HepG2 (cell line): Measurements from ENCODE around the gene EEPD1. TPM values are rescaled to one million over a fixed set of nuclear protein-coding genes. Genes with fewer than 3 reads are reported as not detected.

Experiments
- ATAC-seq: fragments of 200-7000 bp; cut with Tn5 transposase; 3 replicates; pipeline ENCODE4 v1.9.1; 2020; ENCODE audit warnings: mild to moderate bottlenecking, moderate library complexity
- BruUV-seq: library from RNA; stranded (reverse); fragments of 400-500 nt; replicated peaks from 2 replicates; lab custom pipeline; 2021; lab: Mats Ljungman, UMichigan
- CTCF ChIA-PET: fragments of 300-600 bp; formaldehyde crosslinking; extraction: SDS; loops from one replicate; lab custom pipeline; 2021; ENCODE audit warnings: low total read pairs, inconsistent platforms, low intra/inter-chr PET ratio; lab: Yijun Ruan, JAX
- POLR2A ChIA-PET: fragments of 350-600 bp; sonication (Branson Sonifier 250); formaldehyde crosslinking; loops from one replicate; lab custom pipeline; 2020; ENCODE audit warnings: antibody characterized with exemption, inconsistent platforms; lab: Yijun Ruan, JAX
- DNase-seq: peaks from one replicate; pipeline ENCODE4 v3.0.0-alpha.2; 2015; ENCODE audit warnings: low spot score
- FAIRE-seq: peaks from 3 replicates; lab custom pipeline; 2011; peaks lifted over from hg19 to GRCh38; lab: Jason Lieb, UNC
- H2AFZ ChIP-seq: one replicate; pipeline ENCODE4 v1.6.1; 2011; ENCODE audit warnings: low read length, inconsistent platforms
- H3K27ac ChIP-seq: fragments of 300-600 bp; 3 replicates; pipeline ENCODE4 v1.8.0; 2011; ENCODE audit warnings: mixed run types, mild to moderate bottlenecking, mixed read lengths, low read length, inconsistent platforms; ENCODE audit not compliant: insufficient read depth; ENCODE audit errors: extremely low read length
- H3K27me3 ChIP-seq, 2 experiments: fragments of 200-600 bp in 1 of 2; 2 replicates in 1 of 2; 3 replicates in 1 of 2; pipeline versions ENCODE4 v1.6.0 to v1.8.0; 2011; ENCODE audit warnings: low read length in 2 of 2, mild to moderate bottlenecking in 2 of 2, moderate library complexity in 2 of 2, inconsistent platforms in 1 of 2; ENCODE audit not compliant: insufficient read depth in 2 of 2, control insufficient read depth in 1 of 2
- H3K36me3 ChIP-seq, 2 experiments: fragments of 200-600 bp in 1 of 2; replicated peaks in 1 of 2; 2 replicates in 1 of 2; 3 replicates in 1 of 2; pipeline versions ENCODE4 v1.5.1 to v1.8.0; 2011; ENCODE audit warnings: low read length in 2 of 2, inconsistent platforms in 1 of 2; ENCODE audit not compliant: insufficient read depth in 2 of 2, control insufficient read depth in 1 of 2
- H3K4me1 ChIP-seq: 2 replicates; pipeline ENCODE4 v1.5.1; 2012; ENCODE audit warnings: low read length, inconsistent platforms; ENCODE audit not compliant: insufficient read depth
- H3K4me2 ChIP-seq: 2 replicates; pipeline ENCODE4 v1.6.0; 2011; ENCODE audit warnings: low read depth, low read length, inconsistent platforms
- H3K4me3 ChIP-seq, 3 experiments: fragments of 200-600 bp in 1 of 3; sonication (generic), shearing (Covaris generic) in 1 of 3; replicated peaks in 1 of 3; 2 replicates each; pipeline ENCODE4 v1.5.1; 2011 to 2016; ENCODE audit warnings: low read length in 3 of 3, inconsistent platforms in 2 of 3, low read depth in 2 of 3, mild to moderate bottlenecking in 2 of 3, control low read depth in 1 of 3, mixed read lengths in 1 of 3; ENCODE audit not compliant: insufficient read depth in 1 of 3
- H3K79me2 ChIP-seq: one replicate; pipeline ENCODE4 v1.6.1; 2011; ENCODE audit warnings: low read length, inconsistent platforms; ENCODE audit not compliant: insufficient read depth
- H3K9ac ChIP-seq: 2 replicates; pipeline ENCODE4 v1.6.0; 2011; ENCODE audit warnings: mild to moderate bottlenecking, low read depth, low read length, inconsistent platforms; ENCODE audit not compliant: insufficient read depth
- H3K9me3 ChIP-seq: 2 replicates; pipeline ENCODE4 v1.5.1; 2012; ENCODE audit warnings: mild to moderate bottlenecking, low read length
- H4K20me1 ChIP-seq: 2 replicates; pipeline ENCODE4 v1.6.0; 2011; ENCODE audit warnings: inconsistent platforms, mild to moderate bottlenecking, low read length, moderate library complexity; ENCODE audit not compliant: insufficient read depth
- HNF4A ChIP-seq: sonication (generic); formaldehyde crosslinking; IDR thresholded peaks from 2 replicates; pipeline ENCODE4 v1.4.0; 2020; ENCODE audit warnings: missing genetic modification reagents
- KLF9 ChIP-seq: IDR thresholded peaks from 2 replicates; pipeline ENCODE4 v1.6.1; 2016; ENCODE audit warnings: low read depth
- ZNF605 ChIP-seq: sonication (generic); formaldehyde crosslinking; IDR thresholded peaks from 2 replicates; pipeline ENCODE4 v1.8.0; 2022; ENCODE audit warnings: mild to moderate bottlenecking, missing genetic modification reagents
- ZNF687 ChIP-seq: sonication (generic); formaldehyde crosslinking; IDR thresholded peaks from 2 replicates; pipeline ENCODE4 v1.5.1; 2020; ENCODE audit warnings: mild to moderate bottlenecking, missing genetic modification reagents, moderate library complexity
- WGBS: methylation state at CpG from one replicate; pipeline ENCODE4 v1.1.6; 2017; ENCODE audit warnings: low lambda C conversion rate; 5-methylcytosine and 5-hydroxymethylcytosine counted together
- in situ Hi-C: cut with HindIII; loops from 2 replicates; pipeline ENCODE4 v1.10.0; 2017; ENCODE audit warnings: low pct_unique_long_range_greater_than_20kb; ENCODE audit not compliant: extremely low pct_ligation_motif_present
- intact Hi-C: fragments of 100-400 bp; cut with micrococcal nuclease; formaldehyde crosslinking; loops from one replicate; pipeline ENCODE4 v1.10.0; 2022; ENCODE audit not compliant: unreplicated experiment
- polyA plus RNA-seq, 8 experiments: library from polyadenylated mRNA; depleted of rRNA in 3 of 8; stranded (reverse) in 7 of 8; unstranded in 1 of 8; fragments of >200 nt; fragmentation: Illumina TruSeq in 4 of 8; extraction: Trizol in 4 of 8; gene quantifications; 2 replicates each; pipeline versions ENCODE4 v1.2.1 to v1.2.3, GENCODE V29; 2011 to 2016; ENCODE audit warnings: low read depth in 4 of 8, missing spikeins in 1 of 8, mixed read lengths in 1 of 8; ENCODE audit not compliant: insufficient read depth in 1 of 8
- total RNA-seq, 5 experiments: library from RNA; depleted of rRNA; stranded (reverse); fragments of >200 nt; fragmentation: Illumina TruSeq; extraction: Trizol; gene quantifications; 2 replicates each; pipeline ENCODE4 v1.2.3, GENCODE V29; 2016; ENCODE audit warnings: low read depth in 1 of 5
- TF ChIP-seq, protein P1 (sequence below): sonication (generic); formaldehyde crosslinking; conservative IDR thresholded peaks from 2 replicates; pipeline ENCODE4 v1.8.0; 2022; ENCODE audit warnings: mild to moderate bottlenecking, moderate library complexity, missing genetic modification reagents
- TF ChIP-seq, protein P2 (sequence below): IDR thresholded peaks from 2 replicates; pipeline ENCODE4 v1.6.1; 2012; ENCODE audit warnings: inconsistent platforms
- TF ChIP-seq, protein P3 (sequence below): IDR thresholded peaks from 2 replicates; pipeline ENCODE4 v1.6.1; 2012; ENCODE audit warnings: low read depth, low read length, improper control_type of control experiment
- TF ChIP-seq, protein P4 (sequence below): sonication (generic); formaldehyde crosslinking; IDR thresholded peaks from 2 replicates; pipeline ENCODE4 v1.4.0; 2020; ENCODE audit warnings: missing genetic modification reagents

The EEPD1 gene
- total and polyA plus RNA-seq, 2 of the 13 experiments (the other 11 are each of a cell fraction or from before 2014, with no cell fraction given), result 10.1 to 16.4 TPM

- TF ChIP-seq, protein P1, sequence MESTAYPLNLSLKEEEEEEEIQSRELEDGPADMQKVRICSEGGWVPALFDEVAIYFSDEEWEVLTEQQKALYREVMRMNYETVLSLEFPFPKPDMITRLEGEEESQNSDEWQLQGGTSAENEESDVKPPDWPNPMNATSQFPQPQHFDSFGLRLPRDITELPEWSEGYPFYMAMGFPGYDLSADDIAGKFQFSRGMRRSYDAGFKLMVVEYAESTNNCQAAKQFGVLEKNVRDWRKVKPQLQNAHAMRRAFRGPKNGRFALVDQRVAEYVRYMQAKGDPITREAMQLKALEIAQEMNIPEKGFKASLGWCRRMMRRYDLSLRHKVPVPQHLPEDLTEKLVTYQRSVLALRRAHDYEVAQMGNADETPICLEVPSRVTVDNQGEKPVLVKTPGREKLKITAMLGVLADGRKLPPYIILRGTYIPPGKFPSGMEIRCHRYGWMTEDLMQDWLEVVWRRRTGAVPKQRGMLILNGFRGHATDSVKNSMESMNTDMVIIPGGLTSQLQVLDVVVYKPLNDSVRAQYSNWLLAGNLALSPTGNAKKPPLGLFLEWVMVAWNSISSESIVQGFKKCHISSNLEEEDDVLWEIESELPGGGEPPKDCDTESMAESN (CRISPR knock-in tag), result no peak
- TF ChIP-seq, protein P2, sequence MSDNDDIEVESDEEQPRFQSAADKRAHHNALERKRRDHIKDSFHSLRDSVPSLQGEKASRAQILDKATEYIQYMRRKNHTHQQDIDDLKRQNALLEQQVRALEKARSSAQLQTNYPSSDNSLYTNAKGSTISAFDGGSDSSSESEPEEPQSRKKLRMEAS, result no peak
These were observed 125.6 kb downstream of the EEPD1 start (continued) for GRCh38 chr7:36278620-36279172.

GRCh38 chr7:36279200-36279925 lies 126.3 kb downstream of the EEPD1 start:
- Histone ChIP-seq H3K4me1 (peaks cover 86% of the 10 kb centered on the region), H3K9me3 (no peaks in the 10 kb centered on the region), H2AFZ (no peak overlapping the region), H3K9ac (no peak overlapping the region), H3K27me3 (no peaks in the 10 kb centered on the region), H3K36me3 (peaks cover 0 to 22% of the 10 kb centered on the region in 2 experiments; a peak in 2 of 5 replicates), H3K4me3 (no peak overlapping the region), H4K20me1 (no peaks in the 10 kb centered on the region), H3K79me2 (no peaks in the 10 kb centered on the region), H3K27ac (no peak overlapping the region), H3K4me2 (no peak overlapping the region)
- peak; percentile 45 for ATAC-seq
- WGBS, result 84% methylated on average over 6 of the region's 9 CpGs
- DNase-seq, result no peak
- BruUV-seq, result no TSS peak
- in situ Hi-C loops (no loop called here), intact Hi-C loops (no loop called here)
- ChIA-PET CTCF (interaction anchor here (1.0 kb wide), 1 partner anchor 40 kb away, joined by 3 read pairs; no protein-coding TSS in a partner anchor), POLR2A (interaction anchor here (1.7 kb wide), 1 partner anchor 11 kb away, joined by 7 read pairs; no protein-coding TSS in a partner anchor)
- FAIRE-seq, result no peak
- TF ChIP-seq ZNF687 (CRISPR knock-in tag) (peak; percentile 34; the same call in 1 of the 2 replicates), KLF9 (CRISPR knock-in tag) (no peak), ZNF605 (peak; percentile 26; the same call in 1 of the 2 replicates), HNF4A (0 out of 2 replicates have a peak, but pooled peaks have one; percentile 30)
- TF ChIP-seq, protein P3, sequence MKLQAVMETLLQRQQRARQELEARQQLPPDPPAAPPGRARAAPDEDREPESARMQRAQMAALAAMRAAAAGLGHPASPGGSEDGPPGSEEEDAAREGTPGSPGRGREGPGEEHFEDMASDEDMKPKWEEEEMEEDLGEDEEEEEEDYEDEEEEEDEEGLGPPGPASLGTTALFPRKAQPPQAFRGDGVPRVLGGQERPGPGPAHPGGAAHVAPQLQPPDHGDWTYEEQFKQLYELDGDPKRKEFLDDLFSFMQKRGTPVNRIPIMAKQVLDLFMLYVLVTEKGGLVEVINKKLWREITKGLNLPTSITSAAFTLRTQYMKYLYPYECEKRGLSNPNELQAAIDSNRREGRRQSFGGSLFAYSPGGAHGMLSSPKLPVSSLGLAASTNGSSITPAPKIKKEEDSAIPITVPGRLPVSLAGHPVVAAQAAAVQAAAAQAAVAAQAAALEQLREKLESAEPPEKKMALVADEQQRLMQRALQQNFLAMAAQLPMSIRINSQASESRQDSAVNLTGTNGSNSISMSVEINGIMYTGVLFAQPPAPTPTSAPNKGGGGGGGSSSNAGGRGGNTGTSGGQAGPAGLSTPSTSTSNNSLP, result no peak
- TF ChIP-seq, protein P4, sequence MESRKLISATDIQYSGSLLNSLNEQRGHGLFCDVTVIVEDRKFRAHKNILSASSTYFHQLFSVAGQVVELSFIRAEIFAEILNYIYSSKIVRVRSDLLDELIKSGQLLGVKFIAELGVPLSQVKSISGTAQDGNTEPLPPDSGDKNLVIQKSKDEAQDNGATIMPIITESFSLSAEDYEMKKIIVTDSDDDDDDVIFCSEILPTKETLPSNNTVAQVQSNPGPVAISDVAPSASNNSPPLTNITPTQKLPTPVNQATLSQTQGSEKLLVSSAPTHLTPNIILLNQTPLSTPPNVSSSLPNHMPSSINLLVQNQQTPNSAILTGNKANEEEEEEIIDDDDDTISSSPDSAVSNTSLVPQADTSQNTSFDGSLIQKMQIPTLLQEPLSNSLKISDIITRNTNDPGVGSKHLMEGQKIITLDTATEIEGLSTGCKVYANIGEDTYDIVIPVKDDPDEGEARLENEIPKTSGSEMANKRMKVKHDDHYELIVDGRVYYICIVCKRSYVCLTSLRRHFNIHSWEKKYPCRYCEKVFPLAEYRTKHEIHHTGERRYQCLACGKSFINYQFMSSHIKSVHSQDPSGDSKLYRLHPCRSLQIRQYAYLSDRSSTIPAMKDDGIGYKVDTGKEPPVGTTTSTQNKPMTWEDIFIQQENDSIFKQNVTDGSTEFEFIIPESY, result peak; percentile 84
